ENCODE results near the gene RAB27B.

DNA sequence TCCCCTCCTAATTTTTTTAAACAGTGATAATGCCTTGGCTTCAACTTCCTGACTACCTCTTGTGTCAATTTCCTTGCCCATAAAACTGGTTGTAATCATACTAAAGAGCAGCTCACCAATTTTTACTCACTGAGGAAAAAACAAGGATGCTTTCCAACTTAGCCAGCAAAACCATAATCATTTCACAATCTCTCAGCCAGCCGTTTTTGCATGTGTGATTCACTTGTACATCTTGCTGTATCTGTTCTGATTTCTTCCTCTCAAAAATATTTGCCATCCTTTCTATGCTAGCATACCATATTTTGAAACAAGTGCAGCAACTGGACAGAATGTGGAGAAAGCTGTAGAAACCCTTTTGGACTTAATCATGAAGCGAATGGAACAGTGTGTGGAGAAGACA, 60.7 kb downstream of the RAB27B start:
- TF ChIP-seq, protein P1, sequence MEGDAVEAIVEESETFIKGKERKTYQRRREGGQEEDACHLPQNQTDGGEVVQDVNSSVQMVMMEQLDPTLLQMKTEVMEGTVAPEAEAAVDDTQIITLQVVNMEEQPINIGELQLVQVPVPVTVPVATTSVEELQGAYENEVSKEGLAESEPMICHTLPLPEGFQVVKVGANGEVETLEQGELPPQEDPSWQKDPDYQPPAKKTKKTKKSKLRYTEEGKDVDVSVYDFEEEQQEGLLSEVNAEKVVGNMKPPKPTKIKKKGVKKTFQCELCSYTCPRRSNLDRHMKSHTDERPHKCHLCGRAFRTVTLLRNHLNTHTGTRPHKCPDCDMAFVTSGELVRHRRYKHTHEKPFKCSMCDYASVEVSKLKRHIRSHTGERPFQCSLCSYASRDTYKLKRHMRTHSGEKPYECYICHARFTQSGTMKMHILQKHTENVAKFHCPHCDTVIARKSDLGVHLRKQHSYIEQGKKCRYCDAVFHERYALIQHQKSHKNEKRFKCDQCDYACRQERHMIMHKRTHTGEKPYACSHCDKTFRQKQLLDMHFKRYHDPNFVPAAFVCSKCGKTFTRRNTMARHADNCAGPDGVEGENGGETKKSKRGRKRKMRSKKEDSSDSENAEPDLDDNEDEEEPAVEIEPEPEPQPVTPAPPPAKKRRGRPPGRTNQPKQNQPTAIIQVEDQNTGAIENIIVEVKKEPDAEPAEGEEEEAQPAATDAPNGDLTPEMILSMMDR (IDR thresholded peaks at IDR 0.05): no peak
- TF ChIP-seq POLR2A (IDR thresholded peaks at IDR 0.05): no peak

All from uterus (tissue), 2 donors.